Activated CD4-positive, alpha-beta T cell treated with anti-CD3 and anti-CD28 coated beads for 24 hours (primary cell): Measurements from ENCODE around the gene SLC9C1.
A peak's percentile ranks its signal among the peaks of the same experiment; 100 is the strongest.

Experiments
- DNase-seq, 2 donors: peaks; one replicate each; pipeline ENCODE4 v3.0.0-alpha.2; 2020; ENCODE audit warnings: low read depth in 2 of 2

Gene SLC9C1

GRCh38 chr3:112114576-112115160 is 179.3 kb downstream of the SLC9C1 start:
- DNase-seq, result no peak

- DNase-seq, result peak; percentile 28 to 46
Observed at GRCh38 chr3:112111785-112112402, 182.1 kb downstream of the SLC9C1 start.

- DNase-seq, result no peak
Observed at GRCh38 chr3:112109322-112109721, 184.7 kb downstream of the SLC9C1 start.

- DNase-seq, result no peak
Observed at GRCh38 chr3:112104774-112105173, 189.2 kb downstream of the SLC9C1 start.

DNA sequence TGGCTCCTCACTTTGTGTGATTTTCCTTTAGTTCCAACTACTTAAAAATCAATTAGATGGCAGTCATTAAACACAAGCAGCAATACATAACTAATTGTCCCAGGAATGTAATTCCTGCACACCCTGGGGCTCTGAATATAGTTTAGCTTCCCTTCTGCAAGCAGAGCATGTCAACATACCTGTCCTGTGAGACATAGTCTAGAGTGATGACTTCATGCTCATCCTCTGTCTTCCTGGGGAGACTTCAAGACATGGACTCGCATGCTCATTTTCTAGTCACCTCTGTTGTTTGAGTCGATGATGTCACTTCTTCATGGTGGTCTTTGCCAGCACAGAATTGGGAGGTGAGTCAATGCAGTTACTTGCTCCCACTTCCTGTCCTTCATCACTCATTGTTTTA is 192.1 kb downstream of the SLC9C1 start:
- DNase-seq, result no peak

DNA sequence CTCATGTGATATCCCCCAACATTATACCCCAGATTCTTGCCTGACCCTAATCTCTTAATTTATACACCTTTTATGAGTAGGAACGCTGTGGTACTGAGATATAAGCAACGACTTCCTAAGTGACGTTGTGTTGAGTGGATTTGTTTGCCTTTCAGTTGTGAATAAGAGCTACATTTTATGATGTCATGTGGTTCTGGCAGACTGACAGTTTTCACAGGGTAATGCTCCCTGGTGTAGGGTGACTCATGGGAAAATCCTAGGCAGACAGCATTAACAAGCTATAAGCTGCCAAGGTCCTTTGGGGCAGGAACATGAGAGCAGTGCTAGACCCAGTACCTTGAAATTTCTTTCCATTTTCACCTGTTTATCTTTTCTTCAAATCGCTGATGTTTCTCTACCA is 196.6 kb downstream of the SLC9C1 start:
- DNase-seq, result no peak

GRCh38 chr3:112096176-112096575 is 197.8 kb downstream of the SLC9C1 start:
- no peak for DNase-seq

DNA sequence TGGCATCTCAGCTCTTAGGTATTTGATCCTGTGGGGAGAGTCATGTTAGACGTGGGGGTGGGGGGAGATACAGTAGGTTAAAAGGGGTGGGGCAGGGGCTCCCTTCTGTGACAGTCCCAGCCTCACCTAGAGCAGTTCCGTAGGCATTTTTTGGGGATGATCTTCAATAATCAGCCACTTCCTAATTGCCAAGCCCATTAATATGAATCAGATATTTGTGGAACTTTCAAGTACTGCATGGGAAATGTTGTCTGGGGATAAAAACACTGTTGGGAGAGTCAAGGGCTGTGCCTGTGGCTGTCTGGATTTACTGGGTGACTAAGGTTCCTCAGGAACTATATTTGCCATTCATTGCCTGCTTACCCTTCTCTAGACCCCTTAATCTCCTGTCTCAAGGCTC is 198.3 kb downstream of the SLC9C1 start:
- DNase-seq, result no peak

DNA sequence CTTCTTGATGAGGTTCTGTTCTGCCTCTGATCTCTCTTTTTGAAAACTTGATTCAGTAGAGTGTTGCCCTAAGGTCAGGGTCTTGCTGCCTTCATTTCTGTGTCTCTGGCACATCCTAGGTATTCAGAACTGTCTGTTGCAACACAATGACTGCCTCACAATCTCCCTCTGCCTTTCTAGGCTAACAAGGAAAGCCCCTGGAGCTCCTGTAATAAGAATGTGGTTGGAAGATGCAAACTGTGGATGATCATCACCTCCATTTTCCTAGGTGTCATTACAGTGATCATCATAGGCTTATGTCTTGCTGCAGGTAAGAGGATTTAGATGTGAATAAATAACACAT is 200.9 kb downstream of the SLC9C1 start:
- DNase-seq, result no peak

- no peak for DNase-seq
Observed at GRCh38 chr3:112092496-112093179, 201.4 kb downstream of the SLC9C1 start.

DNA sequence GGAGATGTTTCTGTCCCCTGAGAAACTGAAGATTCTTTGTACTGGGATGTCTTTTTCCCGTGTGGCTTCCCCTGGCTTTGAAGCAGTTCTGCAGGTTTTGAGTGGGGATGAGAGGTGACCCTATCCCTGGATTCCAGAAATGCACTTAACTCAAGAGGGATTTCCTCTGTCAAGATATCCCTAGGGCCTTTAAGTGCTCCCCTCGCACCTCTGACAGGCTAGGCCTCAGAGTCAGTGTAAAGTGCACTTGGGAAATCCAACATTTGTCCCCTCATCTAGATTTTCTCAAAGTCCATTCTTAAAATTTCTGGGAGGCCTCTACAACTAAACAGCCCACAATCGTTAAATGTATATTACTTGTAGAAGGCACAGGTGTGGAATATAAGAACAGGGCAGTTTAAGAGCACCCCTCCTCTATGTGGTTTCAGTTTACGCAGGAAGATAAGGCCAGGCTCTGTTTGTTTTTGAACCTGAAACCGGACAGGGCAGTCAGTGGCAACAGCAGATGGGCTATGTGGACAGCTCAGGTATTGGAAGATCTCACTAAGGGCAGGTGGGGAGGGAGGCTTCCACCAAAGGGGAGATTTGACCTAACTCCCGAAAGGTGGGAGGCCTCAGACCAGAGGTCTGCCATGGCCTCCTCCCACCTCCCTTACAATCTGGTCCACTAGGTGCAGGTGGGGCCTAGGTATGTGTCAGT is 203.0 kb downstream of the SLC9C1 start:
- DNase-seq, result no peak
